Astrocyte (in vitro differentiated cells and primary cell): ENCODE results near the gene MED9. TPM values are rescaled to one million over a fixed set of nuclear protein-coding genes. Genes with fewer than 3 reads are reported as not detected.

Source experiments
- DNase-seq: peaks from one replicate; pipeline ENCODE4 v3.0.0-alpha.2; 2010; ENCODE audit warnings: low read depth
- FAIRE-seq: peaks from 2 replicates; lab custom pipeline; 2011; peaks lifted over from hg19 to GRCh38; lab: Jason Lieb, UNC
- H2AFZ ChIP-seq: 2 replicates; pipeline ENCODE4 v1.6.0; 2012; ENCODE audit warnings: low read depth, low read length, inconsistent platforms
- H3K27ac ChIP-seq: 2 replicates; pipeline ENCODE4 v1.5.1; 2011; ENCODE audit warnings: low read depth, low read length, inconsistent platforms
- H3K27me3 ChIP-seq: 2 replicates; pipeline ENCODE4 v1.6.0; 2011; ENCODE audit warnings: low read length, inconsistent platforms; ENCODE audit not compliant: insufficient read depth
- H3K36me3 ChIP-seq: 2 replicates; pipeline ENCODE4 v1.5.1; 2011; ENCODE audit warnings: low read length, inconsistent platforms; ENCODE audit not compliant: insufficient read depth
- H3K4me1 ChIP-seq: 2 replicates; pipeline ENCODE4 v1.5.1; 2011; ENCODE audit warnings: low read length, inconsistent platforms; ENCODE audit not compliant: insufficient read depth
- H3K4me2 ChIP-seq: 2 replicates; pipeline ENCODE4 v1.6.0; 2012; ENCODE audit warnings: low read length, inconsistent platforms
- H3K4me3 ChIP-seq: 2 replicates; pipeline ENCODE4 v1.5.1; 2011; ENCODE audit warnings: low read depth, mild to moderate bottlenecking, low read length, inconsistent platforms; ENCODE audit not compliant: insufficient read depth
- H3K79me2 ChIP-seq: 2 replicates; pipeline ENCODE4 v1.6.0; 2012; ENCODE audit warnings: mild to moderate bottlenecking, low read length, inconsistent platforms; ENCODE audit not compliant: insufficient read depth
- H3K9ac ChIP-seq: 2 replicates; pipeline ENCODE4 v1.6.0; 2012; ENCODE audit warnings: mild to moderate bottlenecking, low read length, inconsistent platforms
- H3K9me3 ChIP-seq: 2 replicates; pipeline ENCODE4 v1.5.1; 2012; ENCODE audit warnings: low read depth, mild to moderate bottlenecking, low read length, inconsistent platforms; ENCODE audit not compliant: insufficient read depth
- H4K20me1 ChIP-seq: 2 replicates; pipeline ENCODE4 v1.6.0; 2012; ENCODE audit warnings: low read length, inconsistent platforms; ENCODE audit not compliant: insufficient read depth
- H3K27ac Mint-ChIP-seq: one replicate; pipeline ENCODE4 v1.8.0; 2021; ENCODE audit warnings: mild to moderate bottlenecking, mixed read lengths; ENCODE audit not compliant: unreplicated experiment
- H3K27me3 Mint-ChIP-seq: one replicate; pipeline ENCODE4 v1.8.0; 2021; ENCODE audit warnings: low read depth, mixed read lengths; ENCODE audit not compliant: unreplicated experiment
- H3K36me3 Mint-ChIP-seq: one replicate; pipeline ENCODE4 v1.8.0; 2021; ENCODE audit warnings: low read depth, mixed read lengths; ENCODE audit not compliant: unreplicated experiment
- H3K4me1 Mint-ChIP-seq: one replicate; pipeline ENCODE4 v1.8.0; 2021; ENCODE audit warnings: low read depth, mixed read lengths; ENCODE audit not compliant: unreplicated experiment
- H3K4me3 Mint-ChIP-seq: one replicate; pipeline ENCODE4 v1.8.0; 2021; ENCODE audit warnings: mild to moderate bottlenecking, moderate library complexity, mixed read lengths; ENCODE audit not compliant: unreplicated experiment
- H3K9me3 Mint-ChIP-seq: one replicate; pipeline ENCODE4 v1.8.0; 2021; ENCODE audit warnings: mild to moderate bottlenecking, mixed read lengths; ENCODE audit not compliant: unreplicated experiment
- CTCF ChIP-seq: IDR thresholded peaks from 2 replicates; pipeline ENCODE4 v1.5.1; 2011; ENCODE audit warnings: low read depth, mild to moderate bottlenecking, inconsistent platforms, low read length, moderate library complexity; ENCODE audit not compliant: insufficient read depth
- EZH2 ChIP-seq: IDR thresholded peaks from 2 replicates; pipeline ENCODE4 v1.6.1; 2012; ENCODE audit warnings: mild to moderate bottlenecking, low read length, inconsistent platforms; ENCODE audit not compliant: insufficient read depth
- total RNA-seq: library from RNA; stranded (reverse); gene quantifications from 2 replicates; pipeline ENCODE4 v1.2.1, GENCODE V29; 2021

Gene MED9
- total RNA-seq, 1 donor from 2014 or later: 9.4 TPM

GRCh38 chr17:17533901-17534441, 57.2 kb downstream of the MED9 start:
- H4K20me1 ChIP-seq: peaks cover 13% of the 10 kb centered on the region
- DNase-seq (no peak), FAIRE-seq (no peak)
- no peaks in the 10 kb centered on the region for H3K9me3 Mint-ChIP-seq
- H3K4me1 Mint-ChIP-seq: peaks cover 4% of the 10 kb centered on the region
- H3K9me3 ChIP-seq: no peaks in the 10 kb centered on the region
- H2AFZ ChIP-seq: no peak overlapping the region
- no peak overlapping the region for H3K27ac Mint-ChIP-seq
- H3K27me3 Mint-ChIP-seq: peaks cover 15% of the 10 kb centered on the region
- no peak overlapping the region for H3K4me3 Mint-ChIP-seq
- no peaks in the 10 kb centered on the region for H3K36me3 ChIP-seq
- H3K4me2 ChIP-seq: no peak overlapping the region
- TF ChIP-seq CTCF (no peak), EZH2 (no peak)
- no peak overlapping the region for H3K27ac ChIP-seq
- H3K9ac ChIP-seq: no peak overlapping the region
- no peaks in the 10 kb centered on the region for H3K27me3 ChIP-seq
- H3K36me3 Mint-ChIP-seq: no peaks in the 10 kb centered on the region
- peaks cover 4% of the 10 kb centered on the region for H3K4me1 ChIP-seq
- no peaks in the 10 kb centered on the region for H3K79me2 ChIP-seq
- no peak overlapping the region for H3K4me3 ChIP-seq

- no peaks in the 10 kb centered on the region for H3K36me3 ChIP-seq
- H3K4me1 Mint-ChIP-seq: peaks cover 4% of the 10 kb centered on the region
- FAIRE-seq: no peak
Observed at GRCh38 chr17:17535957-17536356, 59.2 kb downstream of the MED9 start.

More at GRCh38 chr17:17535957-17536356, 59.2 kb downstream of the MED9 start:
- Histone ChIP-seq H3K4me2 (no peak overlapping the region), H3K27ac (no peak overlapping the region), H3K4me3 (no peak overlapping the region), H4K20me1 (peaks cover 16% of the 10 kb centered on the region), H3K9me3 (no peaks in the 10 kb centered on the region), H3K79me2 (no peaks in the 10 kb centered on the region), H2AFZ (no peak overlapping the region), H3K4me1 (peaks cover 4% of the 10 kb centered on the region), H3K9ac (no peak overlapping the region), H3K27me3 (no peaks in the 10 kb centered on the region)
- TF ChIP-seq CTCF (no peak), EZH2 (no peak)
- Mint-ChIP-seq H3K36me3 (no peaks in the 10 kb centered on the region), H3K9me3 (no peaks in the 10 kb centered on the region), H3K27me3 (peaks cover 9% of the 10 kb centered on the region), H3K4me3 (no peak overlapping the region), H3K27ac (no peak overlapping the region)
- peak; percentile 42 for DNase-seq
